Measurements from ENCODE around the gene CTCF.

Gene CTCF

DNA sequence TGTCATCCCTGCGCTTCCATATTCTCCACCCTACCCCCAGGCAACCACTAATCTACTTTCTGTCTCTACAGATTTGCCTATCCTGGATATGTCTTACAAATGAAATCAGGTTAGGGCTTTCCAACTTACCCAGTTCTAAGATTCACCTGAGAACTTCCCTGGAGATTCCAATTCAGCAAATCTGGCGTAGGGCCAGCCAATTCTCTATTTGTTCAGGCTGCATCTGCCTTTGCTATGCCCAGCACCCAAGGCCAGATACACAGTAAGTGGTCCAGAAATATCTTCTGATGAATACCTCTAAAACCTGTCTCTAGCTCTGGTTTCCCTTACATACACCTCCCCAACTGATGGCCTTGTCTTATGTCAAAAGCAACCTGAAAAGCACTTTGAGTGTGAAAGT, 10.4 kb upstream of the CTCF start:
- no peak for TF ChIP-seq EZH2phosphoT487 (IDR thresholded peaks at IDR 0.05; ENCODE audit: borderline replicate concordance)
- TF ChIP-seq, protein P1, sequence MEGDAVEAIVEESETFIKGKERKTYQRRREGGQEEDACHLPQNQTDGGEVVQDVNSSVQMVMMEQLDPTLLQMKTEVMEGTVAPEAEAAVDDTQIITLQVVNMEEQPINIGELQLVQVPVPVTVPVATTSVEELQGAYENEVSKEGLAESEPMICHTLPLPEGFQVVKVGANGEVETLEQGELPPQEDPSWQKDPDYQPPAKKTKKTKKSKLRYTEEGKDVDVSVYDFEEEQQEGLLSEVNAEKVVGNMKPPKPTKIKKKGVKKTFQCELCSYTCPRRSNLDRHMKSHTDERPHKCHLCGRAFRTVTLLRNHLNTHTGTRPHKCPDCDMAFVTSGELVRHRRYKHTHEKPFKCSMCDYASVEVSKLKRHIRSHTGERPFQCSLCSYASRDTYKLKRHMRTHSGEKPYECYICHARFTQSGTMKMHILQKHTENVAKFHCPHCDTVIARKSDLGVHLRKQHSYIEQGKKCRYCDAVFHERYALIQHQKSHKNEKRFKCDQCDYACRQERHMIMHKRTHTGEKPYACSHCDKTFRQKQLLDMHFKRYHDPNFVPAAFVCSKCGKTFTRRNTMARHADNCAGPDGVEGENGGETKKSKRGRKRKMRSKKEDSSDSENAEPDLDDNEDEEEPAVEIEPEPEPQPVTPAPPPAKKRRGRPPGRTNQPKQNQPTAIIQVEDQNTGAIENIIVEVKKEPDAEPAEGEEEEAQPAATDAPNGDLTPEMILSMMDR (conservative IDR thresholded peaks at IDR 0.05; ENCODE audit: low read length), result no peak
- Histone ChIP-seq H3K4me2 (ENCODE audit: low read depth, low read length, poor library complexity, severe bottlenecking) (peak overlapping the region; percentile 84), H3K4me1 (ENCODE audit: insufficient read depth, low read length, poor library complexity, severe bottlenecking) (peaks cover 92% of the 10 kb centered on the region), H3K36me3 (ENCODE audit: insufficient read depth, low read length) (peaks cover 5% of the 10 kb centered on the region; the same call in 1 of the 2 replicates), H3K27me3 (ENCODE audit: insufficient read depth, low read length, poor library complexity, severe bottlenecking) (no peaks in the 10 kb centered on the region), H3K9me2 (replicated peaks; ENCODE audit: low read depth, low read length) (no peaks in the 10 kb centered on the region), H3K79me2 (ENCODE audit: insufficient read depth, low read length) (peaks cover 71% of the 10 kb centered on the region), H3K9ac (ENCODE audit: low read depth, low read length, poor library complexity, severe bottlenecking) (peak overlapping the region; percentile 79), H3F3A (ENCODE audit: low read depth) (peaks cover 30% of the 10 kb centered on the region), H3K4me3 (ENCODE audit: low read length, poor library complexity, severe bottlenecking) (peak overlapping the region; percentile 61), H2AFZ (ENCODE audit: low read length) (no peak overlapping the region), H4K20me1 (ENCODE audit: insufficient read depth, low read length, poor library complexity, severe bottlenecking) (no peaks in the 10 kb centered on the region), H3K9me3 (ENCODE audit: insufficient read depth, low read depth, low read length) (no peaks in the 10 kb centered on the region)

DNA sequence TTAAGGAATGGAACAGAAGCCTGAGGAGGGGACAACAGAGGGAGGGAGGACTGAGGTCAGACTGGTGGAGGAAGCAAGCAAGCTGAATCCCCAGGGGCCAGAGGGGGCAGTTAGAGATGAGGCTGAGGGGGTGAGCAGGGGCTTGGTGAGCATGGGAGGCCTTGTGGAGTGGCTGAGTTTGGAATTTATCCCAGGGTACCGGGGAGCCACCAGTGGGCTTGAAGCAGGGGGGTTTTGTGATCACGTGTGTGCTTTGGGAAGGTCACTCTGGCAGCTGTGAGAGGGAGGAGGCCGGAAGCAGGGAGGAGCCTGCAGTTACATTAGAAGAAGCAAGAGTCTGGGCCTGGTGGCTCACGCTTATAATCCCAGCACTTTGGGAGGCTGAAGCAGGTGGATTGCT, 9.8 kb upstream of the CTCF start:
- Histone ChIP-seq H3K36me3 (ENCODE audit: insufficient read depth, low read length) (peaks cover 5% of the 10 kb centered on the region; the same call in 1 of the 2 replicates), H3K9me3 (ENCODE audit: insufficient read depth, low read depth, low read length) (no peaks in the 10 kb centered on the region), H4K20me1 (ENCODE audit: insufficient read depth, low read length, poor library complexity, severe bottlenecking) (no peaks in the 10 kb centered on the region), H3K4me1 (ENCODE audit: insufficient read depth, low read length, poor library complexity, severe bottlenecking) (peaks cover 90% of the 10 kb centered on the region), H2AFZ (ENCODE audit: low read length) (no peak overlapping the region), H3K9me2 (replicated peaks; ENCODE audit: low read depth, low read length) (no peaks in the 10 kb centered on the region), H3K4me2 (ENCODE audit: low read depth, low read length, poor library complexity, severe bottlenecking) (peak overlapping the region; percentile 84), H3K27me3 (ENCODE audit: insufficient read depth, low read length, poor library complexity, severe bottlenecking) (no peaks in the 10 kb centered on the region), H3K79me2 (ENCODE audit: insufficient read depth, low read length) (peaks cover 76% of the 10 kb centered on the region), H3F3A (ENCODE audit: low read depth) (peaks cover 27% of the 10 kb centered on the region), H3K4me3 (ENCODE audit: low read length, poor library complexity, severe bottlenecking) (peak overlapping the region; percentile 61), H3K9ac (ENCODE audit: low read depth, low read length, poor library complexity, severe bottlenecking) (peak overlapping the region; percentile 79)
- TF ChIP-seq, protein P1 (conservative IDR thresholded peaks at IDR 0.05; ENCODE audit: low read length), result no peak
- TF ChIP-seq EZH2phosphoT487 (IDR thresholded peaks at IDR 0.05; ENCODE audit: borderline replicate concordance), result no peak

DNA sequence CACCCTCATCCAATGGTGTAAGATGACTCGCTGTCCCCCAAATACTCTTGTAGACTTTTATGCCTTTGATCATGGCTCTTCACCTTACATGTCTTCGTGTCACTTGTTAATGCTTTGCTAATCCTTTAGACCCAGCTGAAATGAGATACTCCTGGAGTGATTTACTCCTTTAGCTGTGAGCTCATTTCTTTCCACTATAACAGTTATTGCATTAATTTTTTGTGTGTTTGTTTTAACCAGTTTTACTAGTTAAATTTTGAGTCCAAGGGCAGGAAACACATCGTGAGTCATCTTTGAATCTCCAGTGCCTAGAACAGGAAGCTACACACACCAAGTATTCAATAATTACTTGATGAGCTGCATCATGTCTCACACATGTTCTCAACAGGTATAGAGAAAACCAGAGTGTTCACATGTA, 6.5 kb upstream of the CTCF start:
- H3K4me1 ChIP-seq (ENCODE audit: insufficient read depth, low read length, poor library complexity, severe bottlenecking), result peaks cover 71% of the 10 kb centered on the region
- TF ChIP-seq, protein P1 (conservative IDR thresholded peaks at IDR 0.05; ENCODE audit: low read length), result no peak
- TF ChIP-seq EZH2phosphoT487 (IDR thresholded peaks at IDR 0.05; ENCODE audit: borderline replicate concordance), result no peak
- peak overlapping the region; percentile 46 for H3K4me3 ChIP-seq (ENCODE audit: low read length, poor library complexity, severe bottlenecking)
- H3K9me2 ChIP-seq (replicated peaks; ENCODE audit: low read depth, low read length), result no peaks in the 10 kb centered on the region
- peaks cover 88% of the 10 kb centered on the region for H3K79me2 ChIP-seq (ENCODE audit: insufficient read depth, low read length)
- no peaks in the 10 kb centered on the region for H3K9me3 ChIP-seq (ENCODE audit: insufficient read depth, low read depth, low read length)
- H3K36me3 ChIP-seq (ENCODE audit: insufficient read depth, low read length), result peaks cover 5% of the 10 kb centered on the region; the same call in 1 of the 2 replicates
- peak overlapping the region; percentile 81 for H3K9ac ChIP-seq (ENCODE audit: low read depth, low read length, poor library complexity, severe bottlenecking)
- H4K20me1 ChIP-seq (ENCODE audit: insufficient read depth, low read length, poor library complexity, severe bottlenecking), result peaks cover 3% of the 10 kb centered on the region
- H3K27me3 ChIP-seq (ENCODE audit: insufficient read depth, low read length, poor library complexity, severe bottlenecking), result no peaks in the 10 kb centered on the region
- H3K4me2 ChIP-seq (ENCODE audit: low read depth, low read length, poor library complexity, severe bottlenecking), result peak overlapping the region; percentile 70
- peaks cover 16% of the 10 kb centered on the region for H3F3A ChIP-seq (ENCODE audit: low read depth)
- H2AFZ ChIP-seq (ENCODE audit: low read length), result no peak overlapping the region; the same call in 1 of the 2 replicates
